GM12872 (cell line): ENCODE data around the gene GABBR1.

Source experiments
- TF ChIP-seq, protein P1 (sequence below): IDR thresholded peaks from 3 replicates; pipeline ENCODE4 v1.5.1; 2011; ENCODE audit warnings: low read depth, mild to moderate bottlenecking, low read length, moderate library complexity; ENCODE audit not compliant: insufficient read depth

GABBR1 gene

DNA sequence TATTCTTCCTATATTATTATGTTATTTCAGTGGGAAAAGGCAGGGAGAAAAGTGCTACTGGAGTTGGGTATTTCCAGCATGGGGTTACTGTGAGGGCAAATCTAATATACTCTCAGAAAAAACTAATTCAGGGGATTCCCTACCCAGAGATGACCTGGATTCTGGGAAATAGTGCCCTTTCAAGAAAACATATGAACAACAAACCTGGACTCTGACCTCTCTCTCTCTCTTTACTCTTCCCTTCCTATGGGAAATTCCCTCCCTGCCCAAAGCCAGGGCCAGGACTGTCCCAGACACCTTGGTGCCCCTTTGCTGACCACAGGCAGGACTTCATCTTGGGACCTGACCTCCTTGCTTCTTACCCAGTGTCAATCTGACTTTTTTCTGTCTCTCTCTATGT is 71.9 kb downstream of the GABBR1 start:
- TF ChIP-seq, protein P1, sequence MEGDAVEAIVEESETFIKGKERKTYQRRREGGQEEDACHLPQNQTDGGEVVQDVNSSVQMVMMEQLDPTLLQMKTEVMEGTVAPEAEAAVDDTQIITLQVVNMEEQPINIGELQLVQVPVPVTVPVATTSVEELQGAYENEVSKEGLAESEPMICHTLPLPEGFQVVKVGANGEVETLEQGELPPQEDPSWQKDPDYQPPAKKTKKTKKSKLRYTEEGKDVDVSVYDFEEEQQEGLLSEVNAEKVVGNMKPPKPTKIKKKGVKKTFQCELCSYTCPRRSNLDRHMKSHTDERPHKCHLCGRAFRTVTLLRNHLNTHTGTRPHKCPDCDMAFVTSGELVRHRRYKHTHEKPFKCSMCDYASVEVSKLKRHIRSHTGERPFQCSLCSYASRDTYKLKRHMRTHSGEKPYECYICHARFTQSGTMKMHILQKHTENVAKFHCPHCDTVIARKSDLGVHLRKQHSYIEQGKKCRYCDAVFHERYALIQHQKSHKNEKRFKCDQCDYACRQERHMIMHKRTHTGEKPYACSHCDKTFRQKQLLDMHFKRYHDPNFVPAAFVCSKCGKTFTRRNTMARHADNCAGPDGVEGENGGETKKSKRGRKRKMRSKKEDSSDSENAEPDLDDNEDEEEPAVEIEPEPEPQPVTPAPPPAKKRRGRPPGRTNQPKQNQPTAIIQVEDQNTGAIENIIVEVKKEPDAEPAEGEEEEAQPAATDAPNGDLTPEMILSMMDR, result no peak

DNA sequence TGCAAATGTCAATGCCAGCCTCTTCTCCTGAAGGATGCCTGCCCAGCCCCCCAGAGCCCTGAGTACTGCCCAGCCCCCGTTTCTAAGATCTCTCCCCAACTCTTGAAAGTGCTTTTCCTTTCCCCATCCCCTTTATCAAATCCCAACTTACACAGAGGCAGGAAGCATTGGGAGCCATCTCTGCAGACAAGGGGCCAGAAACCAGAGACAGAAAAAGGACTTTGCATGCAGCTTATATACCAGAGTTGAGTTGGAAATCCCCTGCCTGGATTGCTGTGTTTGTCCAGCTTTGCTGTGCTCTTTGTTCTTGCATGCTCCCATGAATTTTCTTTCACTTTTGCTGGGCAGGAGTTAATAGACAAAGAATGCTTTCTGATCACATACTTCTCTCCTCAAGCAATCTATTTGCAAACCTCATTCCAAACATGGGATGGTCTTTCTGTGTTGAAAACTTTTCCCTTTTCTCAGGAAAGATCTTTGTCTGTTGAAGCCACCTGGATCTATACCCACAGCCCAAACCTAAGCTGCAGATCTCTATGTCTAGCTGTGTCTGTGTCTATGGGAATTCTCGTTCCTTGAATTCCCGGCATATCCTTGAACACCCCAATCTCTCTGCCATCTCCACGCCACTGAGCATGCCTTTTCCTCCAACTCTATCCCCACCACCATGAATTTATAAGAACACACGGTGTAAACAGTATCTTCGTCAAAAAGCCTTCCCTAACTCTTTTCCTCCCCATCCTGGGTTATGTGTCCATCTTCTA is 73.3 kb downstream of the GABBR1 start, which contains the start of gene UBD:
Gene UBD (minus strand): TSS at position 209 of the 764 bp plus-strand sequence. CDS start 31 bp downstream, at position 178.
- TF ChIP-seq, protein P1, result no peak

DNA sequence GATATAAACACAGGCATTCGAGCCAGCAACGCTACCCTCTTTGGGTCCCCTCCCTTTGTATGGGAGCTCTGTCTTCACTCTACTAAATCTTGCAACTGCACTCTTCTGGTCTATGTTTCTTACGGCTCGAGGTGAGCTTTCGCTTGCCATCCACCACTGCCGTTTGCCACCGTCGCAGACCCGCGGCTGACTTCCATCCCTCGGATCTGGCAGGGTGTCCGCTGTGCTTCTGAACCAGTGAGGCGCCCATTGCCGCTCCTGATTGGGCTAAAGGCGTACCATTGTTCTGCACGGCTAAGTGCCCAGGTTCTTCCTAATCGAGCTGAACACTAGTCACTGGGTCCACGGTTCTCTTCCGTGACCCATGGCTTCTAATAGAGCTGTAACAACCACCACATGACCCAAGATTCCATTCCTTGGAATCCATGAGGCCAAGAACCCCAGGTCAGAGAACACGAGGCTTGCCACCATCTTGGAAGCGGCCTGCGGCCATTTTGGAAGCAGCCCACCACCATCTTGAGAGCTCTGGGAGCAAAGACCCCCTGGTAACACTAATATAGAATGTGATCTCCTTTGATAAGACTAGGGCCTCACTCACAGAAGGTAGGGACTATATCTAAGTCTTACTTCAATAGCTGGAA is 74.4 kb downstream of the GABBR1 start:
- TF ChIP-seq, protein P1, result no peak

DNA sequence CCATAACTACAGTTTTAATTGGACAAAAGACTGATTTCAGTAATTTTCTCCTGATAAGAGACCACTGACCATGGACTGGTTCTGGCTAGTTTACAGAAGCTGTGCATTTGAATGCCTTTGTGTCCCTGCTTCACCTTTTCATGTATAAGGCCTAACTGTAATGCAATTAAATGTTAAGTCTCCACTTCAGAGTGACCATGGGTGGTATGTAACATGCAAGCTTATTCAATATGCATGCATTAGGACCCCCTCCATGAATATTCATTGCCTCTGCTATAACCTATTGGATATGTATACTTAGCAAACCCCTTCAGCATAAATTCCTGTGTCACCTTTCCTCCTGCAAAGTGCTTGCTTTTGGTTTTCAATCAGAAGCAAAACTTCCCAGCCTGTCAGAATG is 75.7 kb downstream of the GABBR1 start:
- TF ChIP-seq, protein P1, result no peak

DNA sequence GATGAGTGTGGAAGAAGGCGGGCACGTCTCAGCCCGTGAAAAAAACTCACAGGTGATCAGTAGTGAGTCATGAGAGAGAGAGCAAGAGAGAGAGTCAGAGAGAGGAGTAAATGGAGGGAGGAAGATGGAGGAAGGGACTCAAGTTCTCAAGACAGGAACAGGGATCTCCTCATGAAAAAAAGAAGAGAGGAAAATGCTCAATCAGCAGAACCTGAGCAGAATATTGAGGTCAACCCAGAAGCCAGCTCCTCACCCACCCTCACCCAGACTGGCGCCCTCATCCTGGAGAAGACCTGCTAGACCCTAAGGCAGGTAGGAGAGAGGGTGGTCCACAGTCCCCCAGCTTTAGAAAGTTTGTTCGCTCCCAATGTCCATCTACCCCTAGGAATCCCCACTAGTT is 78.2 kb downstream of the GABBR1 start:
- TF ChIP-seq, protein P1, result no peak

DNA sequence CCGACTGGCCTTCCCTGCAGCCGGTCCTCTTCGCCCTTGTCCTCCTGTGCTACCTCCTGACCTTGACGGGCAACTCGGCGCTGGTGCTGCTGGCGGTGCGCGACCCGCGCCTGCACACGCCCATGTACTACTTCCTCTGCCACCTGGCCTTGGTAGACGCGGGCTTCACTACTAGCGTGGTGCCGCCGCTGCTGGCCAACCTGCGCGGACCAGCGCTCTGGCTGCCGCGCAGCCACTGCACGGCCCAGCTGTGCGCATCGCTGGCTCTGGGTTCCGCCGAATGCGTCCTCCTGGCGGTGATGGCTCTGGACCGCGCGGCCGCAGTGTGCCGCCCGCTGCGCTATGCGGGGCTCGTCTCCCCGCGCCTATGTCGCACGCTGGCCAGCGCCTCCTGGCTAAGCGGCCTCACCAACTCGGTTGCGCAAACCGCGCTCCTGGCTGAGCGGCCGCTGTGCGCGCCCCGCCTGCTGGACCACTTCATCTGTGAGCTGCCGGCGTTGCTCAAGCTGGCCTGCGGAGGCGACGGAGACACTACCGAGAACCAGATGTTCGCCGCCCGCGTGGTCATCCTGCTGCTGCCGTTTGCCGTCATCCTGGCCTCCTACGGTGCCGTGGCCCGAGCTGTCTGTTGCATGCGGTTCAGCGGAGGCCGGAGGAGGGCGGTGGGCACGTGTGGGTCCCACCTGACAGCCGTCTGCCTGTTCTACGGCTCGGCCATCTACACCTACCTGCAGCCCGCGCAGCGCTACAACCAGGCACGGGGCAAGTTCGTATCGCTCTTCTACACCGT is 79.5 kb downstream of the GABBR1 start:
- TF ChIP-seq, protein P1, result no peak

DNA sequence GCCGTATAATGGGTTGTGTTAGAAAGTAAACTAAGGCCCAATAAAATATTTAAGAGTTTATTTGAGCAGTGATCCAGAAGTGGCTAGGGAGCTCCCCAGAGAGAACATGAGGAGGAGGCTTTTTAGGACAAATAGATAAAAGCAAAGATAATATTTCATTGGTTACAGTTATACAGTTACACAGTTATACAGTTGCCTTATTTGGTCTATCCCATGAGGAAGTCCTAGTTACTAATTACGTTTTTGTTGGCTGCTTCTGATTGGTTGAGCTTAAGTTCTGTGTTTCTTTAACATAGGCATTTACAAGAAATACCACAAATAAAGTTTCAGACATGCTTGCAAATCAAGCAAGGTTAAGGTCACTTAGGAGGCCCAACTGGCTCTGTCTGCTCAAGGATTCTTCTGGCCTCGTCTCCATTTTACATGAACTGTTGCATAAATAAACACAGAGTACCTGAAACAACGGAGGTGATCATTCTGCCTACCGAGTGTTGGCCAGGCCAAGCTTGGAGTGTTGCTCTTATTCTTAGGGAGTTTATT is 80.4 kb downstream of the GABBR1 start:
- TF ChIP-seq, protein P1, result no peak
